Right lobe of liver (tissue), 4 donors: ENCODE measurements around the gene MAN2B1.

ENCODE experiments used
- CTCF ChIP-seq, 4 donors: fragments of 200-600 bp in 3 of 4; fragments of 450-650 bp in 1 of 4; IDR thresholded peaks; one replicate each; pipeline versions ENCODE4 v1.5.1 to v1.8.0; 2016 to 2022; ENCODE audit warnings: antibody characterized with exemption in 4 of 4, mild to moderate bottlenecking in 2 of 4
- POLR2A ChIP-seq: fragments of 450-650 bp; IDR thresholded peaks from one replicate; pipeline ENCODE4 v1.6.1; 2017; ENCODE audit warnings: antibody characterized with exemption, mild to moderate bottlenecking
- donor health status: DM: no; HTN: no; CAD: no.
- donor health status: DM: no; HTN: no; CAD: no.
- donor health status: DM: no; HTN: yes; CAD: no.

- no peak for TF ChIP-seq CTCF (IDR thresholded peaks at IDR 0.05)
- no peak for TF ChIP-seq POLR2A
Measured at GRCh38 chr19:12706332-12706718, 39.8 kb upstream of the MAN2B1 start.
